ENCODE results near the gene OR1M1.
"Not testable (repeated sequence)": the region's sequence is repeated elsewhere in the genome, so short reads cannot be mapped to it uniquely, and the experiment has no call there.

OR1M1 gene

GRCh38 chr19:9058905-9059667 is 27.8 kb upstream of the OR1M1 start:
- POLR2A ChIA-PET: no interaction called here

DNA sequence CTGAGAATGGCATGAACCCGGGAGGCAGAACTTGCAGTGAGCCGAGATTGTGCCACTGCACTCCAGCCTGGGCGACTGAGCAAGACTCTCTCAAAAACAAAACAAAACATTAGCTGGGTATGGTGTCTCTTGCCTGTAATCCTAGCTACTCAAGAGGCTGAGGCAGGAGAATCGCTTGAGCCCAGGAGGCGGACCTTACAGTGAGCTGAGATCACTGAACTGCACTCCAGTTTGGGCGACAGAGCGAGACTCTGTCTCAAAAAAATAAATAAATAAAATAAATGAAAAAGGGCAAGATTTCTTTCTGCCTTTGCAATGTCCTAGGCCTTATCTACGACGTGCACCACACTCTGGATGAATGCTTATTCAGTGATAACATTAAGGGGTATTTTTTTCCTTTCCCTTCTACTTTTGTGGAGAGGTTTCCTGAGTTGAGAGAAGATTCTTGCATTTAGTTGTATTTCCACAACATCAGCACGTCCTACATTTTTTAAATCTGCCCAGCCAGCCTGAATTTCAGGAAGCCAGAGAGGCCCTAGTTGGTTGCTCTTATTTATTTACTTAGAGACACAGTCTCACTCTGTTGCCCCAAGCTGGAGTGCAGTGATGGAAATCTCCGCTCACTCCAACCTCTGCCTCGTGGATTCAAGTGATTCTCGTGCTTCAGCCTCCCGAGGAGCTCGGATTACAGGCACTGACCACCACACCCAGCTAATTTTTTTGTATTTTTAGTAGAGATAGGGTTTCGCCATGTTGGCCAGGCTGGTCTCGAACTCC is 26.1 kb upstream of the OR1M1 start:
- no peak for DNase-seq (ENCODE audit: extremely low spot score)
- ChIA-PET CTCF (no interaction called here), POLR2A (no interaction called here)
- TF ChIP-seq CTCF (IDR thresholded peaks at IDR 0.05; ENCODE audit: control extremely low read depth, extremely low read depth, low read depth, missing control alignments): no peak

More at GRCh38 chr19:9058905-9059667, 27.8 kb upstream of the OR1M1 start:
- TF ChIP-seq CTCF (IDR thresholded peaks at IDR 0.05; ENCODE audit: control extremely low read depth, extremely low read depth, low read depth, missing control alignments): no peak
- DNase-seq (ENCODE audit: extremely low spot score): no peak
- CTCF ChIA-PET: no interaction called here

GRCh38 chr19:9061879-9062278 is 25.0 kb upstream of the OR1M1 start:
- TF ChIP-seq CTCF (IDR thresholded peaks at IDR 0.05; ENCODE audit: control extremely low read depth, extremely low read depth, low read depth, missing control alignments): no peak
- DNase-seq (ENCODE audit: extremely low spot score): no peak
- CTCF ChIA-PET: no interaction called here
- POLR2A ChIA-PET: no interaction called here

- CTCF ChIA-PET: no interaction called here
These were observed 21.3 kb upstream of the OR1M1 start for GRCh38 chr19:9065457-9066014.

GRCh38 chr19:9070066-9070465 is 16.8 kb upstream of the OR1M1 start:
- CTCF ChIA-PET: no interaction called here
- no peak for DNase-seq (ENCODE audit: extremely low spot score)
- TF ChIP-seq CTCF (IDR thresholded peaks at IDR 0.05; ENCODE audit: control extremely low read depth, extremely low read depth, low read depth, missing control alignments): no peak
- POLR2A ChIA-PET: no interaction called here

More at GRCh38 chr19:9065457-9066014, 21.3 kb upstream of the OR1M1 start:
- TF ChIP-seq CTCF (IDR thresholded peaks at IDR 0.05; ENCODE audit: control extremely low read depth, extremely low read depth, low read depth, missing control alignments): no peak
- no peak for DNase-seq (ENCODE audit: extremely low spot score)
- POLR2A ChIA-PET: no interaction called here

GRCh38 chr19:9071720-9072119 is 15.1 kb upstream of the OR1M1 start:
- POLR2A ChIA-PET; DNase-seq (ENCODE audit: extremely low spot score); CTCF ChIA-PET: not testable (repeated sequence)

GRCh38 chr19:9073806-9074205 is 13.1 kb upstream of the OR1M1 start:
- DNase-seq (ENCODE audit: extremely low spot score): no peak
- TF ChIP-seq CTCF (IDR thresholded peaks at IDR 0.05; ENCODE audit: control extremely low read depth, extremely low read depth, low read depth, missing control alignments): no peak
- CTCF ChIA-PET: no interaction called here
- POLR2A ChIA-PET: no interaction called here
